GM12891 (cell line): ENCODE measurements around the gene TESK2.

Source experiments
- POLR2A ChIP-seq: IDR thresholded peaks from 2 replicates; pipeline ENCODE4 v1.6.1; 2011; ENCODE audit warnings: low read depth, low read length, control low read depth
- POLR2AphosphoS5 ChIP-seq: IDR thresholded peaks from 2 replicates; pipeline ENCODE4 v1.6.1; 2011; ENCODE audit warnings: low read depth, low read length, control low read depth
- TAF1 ChIP-seq: IDR thresholded peaks from 2 replicates; pipeline ENCODE4 v1.6.1; 2011; ENCODE audit warnings: low read depth, low read length, control low read depth

DNA sequence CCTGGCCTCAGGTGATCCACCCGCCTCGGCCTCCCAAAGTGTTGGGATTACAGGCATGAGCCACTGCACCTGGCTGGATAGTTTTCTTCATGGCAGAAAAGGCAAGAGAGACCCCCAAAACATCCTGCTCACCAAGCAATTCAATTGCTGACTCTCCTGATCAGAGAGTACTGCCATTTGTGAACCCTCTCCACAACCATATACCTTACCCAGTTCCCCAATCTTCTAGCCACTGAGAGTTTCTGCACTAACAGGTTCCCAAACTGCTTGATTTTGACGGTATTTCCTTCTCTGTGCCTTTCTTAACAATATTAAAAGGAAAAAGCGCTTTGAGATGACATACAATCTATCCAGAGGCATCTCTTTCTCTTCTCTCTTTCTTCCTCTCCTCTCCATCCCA lies 110.8 kb downstream of the TESK2 start:
- no peak for TF ChIP-seq POLR2A
- no peak for TF ChIP-seq POLR2AphosphoS5
- TF ChIP-seq TAF1 = no peak
